ENCODE results near the gene CCDC180. TPM values are rescaled to one million over a fixed set of nuclear protein-coding genes. Genes with fewer than 3 reads are reported as not detected.
"Not testable (repeated sequence)": the region's sequence is repeated elsewhere in the genome, so short reads cannot be mapped to it uniquely, and the experiment has no call there.

Gene CCDC180
- total RNA-seq, 1 donor from 2014 or later, result 2.8 TPM

DNA sequence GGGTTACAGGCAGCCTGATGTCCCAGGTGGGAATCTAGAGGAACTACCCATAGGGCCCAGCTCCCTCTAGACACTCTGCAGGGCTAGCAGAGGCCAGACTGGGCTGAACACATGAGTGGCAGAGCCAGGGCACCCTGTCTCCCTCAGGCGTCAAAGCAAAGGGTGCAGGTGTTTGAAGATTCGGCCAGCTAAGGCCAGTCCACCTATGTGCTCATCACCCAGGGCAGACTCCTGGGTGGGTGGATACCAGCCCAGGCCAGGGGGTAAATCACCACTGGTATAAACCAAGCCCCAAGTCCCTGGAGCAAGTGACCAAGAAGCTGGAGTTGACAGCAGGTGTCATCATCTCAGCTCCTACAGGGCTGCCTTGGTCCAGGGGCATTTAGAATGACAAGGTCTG is 3.4 kb downstream of the CCDC180 start:
- DNase-seq (ENCODE audit: low spot score), result no peak

DNA sequence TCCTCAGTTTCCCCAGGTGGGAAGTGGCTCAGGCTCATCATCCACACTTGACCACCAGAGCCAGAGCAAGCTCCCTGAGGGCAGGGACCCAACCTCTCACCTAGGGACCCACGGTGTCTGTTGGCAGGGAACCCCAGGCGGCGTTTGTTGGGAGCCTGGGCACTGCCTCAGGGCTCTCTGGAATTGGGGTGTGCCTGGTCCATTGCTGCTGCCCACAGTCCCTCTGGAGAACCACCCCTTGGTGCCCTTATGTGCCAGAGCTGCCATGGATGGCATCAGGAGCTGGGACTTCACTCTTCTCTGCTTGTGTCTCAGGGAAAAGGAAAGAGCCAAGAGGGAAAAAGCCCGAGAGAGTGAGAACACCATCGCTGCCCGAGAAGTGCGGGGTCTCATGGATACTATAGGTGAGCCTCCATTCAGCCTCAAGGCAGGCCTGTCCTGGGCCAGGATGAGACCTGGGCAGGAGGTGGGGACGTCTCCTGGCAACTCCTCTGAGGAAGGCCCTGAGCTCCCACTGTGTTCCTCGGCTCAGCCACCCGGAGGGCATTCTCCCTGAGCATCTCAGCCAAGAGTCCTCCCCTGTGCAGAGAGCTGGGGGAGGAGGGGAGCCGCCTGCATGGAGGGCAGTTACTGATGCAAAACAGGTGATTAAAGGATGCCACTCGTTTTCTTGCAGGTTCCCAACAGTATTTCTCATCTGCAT is 4.5 kb downstream of the CCDC180 start:
- no peak for DNase-seq (ENCODE audit: low spot score)

DNA sequence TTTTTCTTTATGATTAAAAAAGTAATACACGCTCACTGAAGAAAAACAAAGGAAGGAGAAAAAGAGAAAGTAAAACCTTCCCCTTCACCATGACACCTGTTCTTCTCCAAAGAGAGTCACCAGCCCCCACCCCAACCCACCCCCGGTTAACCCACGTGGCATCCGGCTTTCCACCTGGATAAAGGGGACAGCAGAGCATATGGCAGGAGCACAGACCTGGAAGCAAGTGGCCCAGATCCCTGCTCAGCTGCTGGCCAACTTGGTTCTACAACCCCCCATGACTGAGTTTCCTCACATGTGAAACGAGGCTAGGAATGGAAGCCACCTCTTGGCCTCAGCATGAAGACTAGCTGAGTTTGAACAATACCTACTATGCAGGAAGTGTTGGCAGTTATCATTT is 5.1 kb downstream of the CCDC180 start:
- DNase-seq (ENCODE audit: low spot score), result no peak

DNA sequence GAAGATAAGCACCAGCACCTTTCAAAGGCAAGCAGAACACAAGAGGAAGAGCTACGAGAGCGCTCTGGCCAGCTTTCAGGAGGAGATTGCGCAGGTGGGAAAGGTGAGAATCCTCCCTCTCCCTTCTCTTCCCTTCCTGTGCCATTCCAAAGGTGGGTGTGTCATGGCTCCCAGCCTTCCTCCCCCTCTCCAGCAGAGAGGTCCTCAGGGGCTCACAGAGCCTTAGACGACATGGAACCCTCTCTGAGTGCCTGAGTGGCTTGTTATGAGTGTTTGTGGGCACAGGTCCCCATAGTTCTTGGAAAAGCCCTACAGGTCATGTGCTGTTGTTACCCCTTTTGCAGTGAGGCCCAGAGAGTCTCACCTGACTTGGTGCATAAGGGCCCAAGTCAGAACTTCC is 5.8 kb downstream of the CCDC180 start:
- DNase-seq (ENCODE audit: low spot score), result no peak

DNA sequence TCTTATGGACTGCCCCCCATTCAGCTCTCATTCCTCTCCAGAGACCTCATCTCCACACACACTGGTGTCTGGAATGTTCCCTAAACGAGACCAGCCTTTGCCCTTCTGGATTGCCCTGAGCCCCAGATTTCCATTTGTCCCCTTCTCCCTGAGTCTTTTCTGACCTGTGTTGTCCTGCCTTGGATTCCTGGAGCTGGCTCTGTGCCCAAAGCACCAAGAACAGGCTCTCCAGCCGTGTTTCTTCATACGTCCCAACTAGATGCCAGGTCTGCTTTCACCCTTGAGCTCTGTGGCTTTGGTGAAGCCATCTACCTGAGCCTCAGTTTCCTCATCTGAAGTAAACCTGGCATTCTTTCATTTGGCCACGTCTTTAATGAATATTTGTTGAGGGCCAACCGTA is 6.3 kb downstream of the CCDC180 start:
- no peak for DNase-seq (ENCODE audit: low spot score)

DNA sequence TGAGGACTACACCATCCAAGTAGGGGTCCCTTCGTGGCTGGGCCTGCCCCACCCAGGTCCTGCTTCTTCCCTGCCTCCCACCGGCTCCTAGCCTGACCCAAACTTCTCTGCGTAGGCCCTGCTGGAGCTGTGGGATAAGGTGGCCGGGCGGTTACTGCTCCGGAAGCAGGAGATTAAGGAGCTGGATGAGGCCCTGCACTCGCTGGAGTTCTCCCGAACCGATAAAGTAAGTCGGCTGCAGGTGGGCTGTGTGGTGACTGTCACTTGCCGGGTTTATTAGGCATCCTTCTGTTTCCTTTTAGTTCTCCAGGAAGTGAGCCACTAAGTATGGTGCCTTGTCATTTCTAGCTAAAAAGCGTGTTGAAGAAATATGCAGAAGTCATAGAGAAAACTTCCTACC is 7.0 kb downstream of the CCDC180 start:
- no peak for DNase-seq (ENCODE audit: low spot score)

DNA sequence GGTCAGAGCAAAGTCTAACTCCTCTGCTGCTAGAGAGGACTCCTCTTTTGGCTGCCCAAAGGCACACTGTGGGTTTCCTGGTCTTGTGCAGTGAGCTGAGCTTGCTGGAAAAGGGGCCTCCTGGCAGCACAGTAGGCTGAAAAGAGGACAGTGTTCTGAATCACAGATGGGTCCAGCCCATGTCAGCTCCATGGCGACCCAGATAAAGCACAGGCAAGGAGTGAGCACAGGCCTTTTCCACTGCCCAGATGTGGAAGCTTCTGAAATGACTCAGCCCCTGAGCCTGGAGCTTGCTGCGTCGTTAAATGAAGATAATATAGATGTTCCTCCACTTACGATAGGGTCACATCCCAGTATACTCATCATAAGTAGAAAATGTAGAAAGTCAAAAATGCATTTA is 8.1 kb downstream of the CCDC180 start:
- no peak for DNase-seq (ENCODE audit: low spot score)

DNA sequence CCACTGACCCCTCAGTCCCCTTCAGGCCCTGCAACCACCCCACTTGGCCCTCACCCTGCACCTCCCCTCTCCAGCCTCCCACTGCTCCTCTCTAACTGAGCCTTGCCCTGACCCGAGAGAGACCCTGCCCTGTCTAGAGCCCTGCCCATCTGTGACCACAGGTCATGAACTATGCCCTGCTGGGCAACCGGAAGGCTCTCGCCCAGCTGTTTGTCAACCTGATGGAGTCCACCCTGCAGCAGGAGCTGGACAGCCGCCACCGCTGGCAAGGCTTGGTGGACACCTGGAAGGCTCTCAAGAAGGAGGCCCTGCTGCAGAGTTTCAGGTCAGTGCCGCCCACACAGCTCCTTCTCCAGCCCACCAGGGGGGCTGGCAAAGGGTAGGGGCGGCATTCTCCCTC is 9.4 kb downstream of the CCDC180 start:
- DNase-seq (ENCODE audit: low spot score), result no peak

DNA sequence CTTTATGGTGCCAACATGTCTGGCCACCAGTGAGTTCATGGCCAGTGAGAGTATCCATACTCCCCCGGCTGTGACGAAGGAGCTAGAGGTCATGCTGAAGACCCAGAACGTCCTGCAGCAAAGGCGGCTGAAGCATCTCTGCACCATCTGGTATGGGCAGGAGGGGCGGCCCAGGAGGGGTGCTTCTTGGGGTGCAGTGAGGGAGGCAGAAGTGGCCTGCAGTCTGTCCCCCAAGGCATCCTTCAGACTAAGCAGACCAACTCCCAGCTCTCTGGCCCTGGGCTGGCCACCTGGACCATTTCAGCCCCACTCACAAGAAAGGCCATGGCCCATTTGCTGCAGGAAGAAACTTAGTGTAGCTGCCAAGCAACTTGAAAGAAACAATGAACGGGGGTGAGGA is 11.0 kb downstream of the CCDC180 start:
- DNase-seq (ENCODE audit: low spot score), result no peak

DNA sequence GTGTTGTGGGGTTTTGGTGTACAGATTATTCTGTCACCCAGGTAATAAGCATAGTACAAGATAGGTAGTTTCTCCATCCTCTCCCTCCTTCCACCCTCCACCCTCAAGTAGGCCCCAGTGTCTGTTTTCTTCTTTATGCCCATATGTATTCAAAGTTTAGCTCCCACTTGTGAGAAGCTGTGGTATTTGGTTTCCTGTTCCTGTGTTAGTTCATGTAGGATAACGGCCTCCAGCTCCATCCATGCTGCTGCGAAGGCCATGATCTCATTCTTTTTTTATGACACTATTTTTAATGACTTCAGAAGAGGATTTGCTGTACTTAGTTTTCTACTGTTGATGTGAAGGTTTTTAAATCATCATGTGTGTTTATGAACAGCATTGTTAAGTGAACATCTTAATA is 11.9 kb downstream of the CCDC180 start:
- DNase-seq (ENCODE audit: low spot score), result no peak

DNA sequence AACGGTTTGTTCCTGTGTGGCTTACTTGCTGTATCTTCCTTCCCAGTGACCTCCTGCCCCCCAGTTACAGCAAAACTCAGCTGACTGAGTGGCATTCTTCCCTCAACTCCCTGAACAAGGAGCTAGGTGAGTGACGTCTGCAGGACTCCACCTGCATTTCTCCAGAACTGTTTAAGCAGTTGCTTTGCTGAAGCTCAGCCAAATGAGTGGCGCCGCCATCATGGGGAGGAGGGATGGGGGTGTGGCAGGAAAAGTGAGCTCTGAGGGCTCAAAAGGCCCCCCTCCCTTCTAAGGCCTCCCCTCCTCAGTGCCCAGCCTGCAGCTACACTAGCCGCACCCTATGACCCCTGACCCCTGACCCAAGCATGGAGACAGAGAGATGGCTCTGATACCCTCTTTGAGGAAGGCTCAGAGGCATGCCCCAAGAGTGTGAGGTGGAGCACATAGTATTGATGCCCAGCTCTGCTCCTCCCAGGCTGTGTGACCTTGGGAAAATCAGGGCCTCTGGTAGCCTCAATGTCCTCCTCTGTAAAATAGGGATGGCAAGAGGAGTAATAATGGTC is 12.7 kb downstream of the CCDC180 start:
- DNase-seq (ENCODE audit: low spot score), result no peak

DNA sequence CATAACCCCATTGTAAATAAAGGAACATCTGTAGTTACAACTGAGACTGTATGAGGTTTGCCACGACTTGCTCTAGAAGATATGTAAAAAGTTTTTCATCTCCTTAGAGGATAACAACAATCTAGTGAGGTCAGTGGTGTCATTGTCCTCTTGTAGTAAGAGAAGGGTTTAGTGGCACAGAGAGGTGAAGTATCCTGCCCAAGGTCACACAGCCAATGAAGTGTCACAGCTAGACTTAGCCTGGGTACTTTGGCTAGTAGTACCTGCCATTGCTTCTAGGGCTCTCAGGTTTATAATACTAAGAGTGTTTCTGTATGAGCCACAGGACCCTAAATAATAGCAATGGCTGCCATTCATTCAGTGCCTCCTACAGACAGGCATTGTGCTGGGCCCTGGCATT is 13.8 kb downstream of the CCDC180 start:
- DNase-seq (ENCODE audit: low spot score), result no peak

DNA sequence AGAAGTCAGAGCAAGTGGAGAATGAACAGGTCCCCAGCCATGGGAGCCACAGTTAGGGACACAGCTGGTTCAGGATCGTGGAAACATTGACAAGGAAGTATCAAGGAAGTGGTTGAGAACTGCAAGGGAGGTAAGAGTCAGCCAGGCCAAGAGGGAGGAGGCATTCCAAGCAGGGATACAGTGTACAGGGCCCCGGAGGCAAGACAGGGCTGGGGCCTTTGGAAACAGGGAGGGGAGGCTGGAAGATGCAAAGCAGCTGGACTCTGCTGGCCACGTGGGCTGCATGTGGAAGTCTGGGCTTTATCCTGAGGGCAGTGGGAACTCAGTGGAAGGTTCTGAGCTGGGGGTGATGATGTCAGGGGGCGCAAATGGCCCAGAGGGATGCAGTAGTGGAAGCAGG is 14.2 kb downstream of the CCDC180 start:
- no peak for DNase-seq (ENCODE audit: low spot score)

DNA sequence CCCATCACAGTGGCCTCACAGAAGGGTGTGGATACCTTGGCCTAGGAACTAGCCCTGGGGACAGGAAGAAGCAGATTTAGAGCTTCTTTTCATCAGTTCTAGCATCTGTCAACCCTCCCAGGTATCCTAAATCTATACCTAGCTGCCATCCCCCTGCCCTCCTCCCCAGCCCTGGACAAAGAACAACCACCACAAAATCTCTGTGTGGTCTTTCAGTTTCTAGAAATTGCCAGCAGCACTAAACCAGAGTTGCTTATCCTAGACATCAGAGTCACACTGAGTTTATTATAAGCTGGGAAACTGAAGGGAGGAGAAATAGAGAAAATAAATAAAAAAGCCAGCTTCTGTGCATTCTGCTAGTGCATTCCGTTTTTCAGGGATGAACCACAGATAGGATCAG is 14.6 kb downstream of the CCDC180 start:
- no peak for DNase-seq (ENCODE audit: low spot score)

DNA sequence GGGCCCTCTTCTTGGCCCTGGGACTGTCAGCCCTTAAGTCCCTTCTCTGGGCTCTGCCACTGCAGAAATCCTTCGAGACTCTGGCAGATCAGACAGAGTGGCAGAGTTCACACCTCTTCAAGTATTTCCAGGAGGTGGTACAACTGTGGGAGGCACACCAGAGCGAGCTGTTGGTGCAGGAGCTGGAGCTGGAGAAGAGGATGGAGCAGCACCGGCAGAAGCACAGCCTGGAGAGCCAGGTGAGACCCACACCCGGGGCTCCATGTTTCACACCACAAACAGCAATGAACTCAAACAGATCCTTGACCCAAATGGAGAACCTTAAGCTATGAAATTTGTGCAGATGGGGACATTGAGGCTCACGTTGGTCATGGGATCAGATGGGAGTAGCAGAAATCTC is 17.5 kb downstream of the CCDC180 start:
- DNase-seq (ENCODE audit: low spot score), result no peak

DNA sequence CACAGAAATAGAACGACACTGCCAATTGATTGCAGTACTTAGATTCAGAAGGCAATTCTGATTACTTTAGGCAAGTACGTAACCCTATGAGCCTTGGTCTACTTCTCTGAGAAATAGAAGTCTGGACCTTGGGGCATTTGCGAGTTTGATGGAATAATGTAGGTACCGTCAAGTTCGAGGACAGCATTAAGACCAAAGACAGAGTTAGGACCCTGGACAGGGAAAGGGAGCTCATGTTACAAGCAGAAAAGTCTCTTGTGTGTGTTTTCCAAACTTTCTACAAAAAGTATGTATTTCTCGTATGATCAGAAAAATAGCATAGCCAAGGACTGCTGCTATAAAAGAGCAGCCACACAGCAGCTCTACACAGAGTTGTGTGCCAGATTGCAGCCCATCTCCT is 20.1 kb downstream of the CCDC180 start:
- DNase-seq (ENCODE audit: low spot score), result no peak

DNA sequence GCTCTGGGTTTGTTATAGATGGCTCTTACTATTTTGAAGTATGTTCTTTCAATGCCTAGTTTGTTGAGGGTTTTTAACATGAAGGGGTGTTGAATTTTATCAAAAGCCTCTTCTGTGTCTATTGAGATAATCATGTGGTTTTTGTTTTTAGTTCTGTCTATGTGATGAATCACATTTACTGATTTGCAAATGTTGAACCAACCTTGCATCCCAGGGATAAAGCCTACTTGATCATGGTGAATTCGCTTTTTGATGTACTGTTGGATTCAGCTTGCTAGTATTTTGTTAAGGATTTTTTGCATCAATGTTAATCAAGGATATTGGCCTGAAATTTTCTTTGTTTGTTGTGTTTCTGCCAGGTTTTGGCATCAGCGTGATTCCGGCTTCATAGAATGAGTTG is 25.5 kb downstream of the CCDC180 start:
- no peak for DNase-seq (ENCODE audit: low spot score)

DNA sequence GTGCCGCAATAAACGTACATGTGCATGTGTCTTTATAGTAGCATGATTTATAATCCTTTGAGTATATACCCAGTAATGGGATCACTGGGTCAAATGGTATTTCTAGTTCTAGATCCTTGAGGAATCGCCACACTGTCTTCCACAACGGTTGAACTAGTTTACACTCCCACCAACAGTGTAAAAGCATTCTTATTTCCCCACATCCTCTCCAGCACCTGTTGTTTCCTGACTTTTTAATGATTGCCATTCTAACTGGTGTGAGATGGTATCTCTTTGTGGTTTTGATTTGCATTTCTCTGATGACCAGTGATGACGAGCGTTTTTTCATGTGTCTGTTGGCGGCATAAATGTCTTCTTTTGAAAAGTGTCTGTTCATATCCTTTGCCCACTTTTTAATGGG is 28.2 kb downstream of the CCDC180 start:
- not testable (repeated sequence) for DNase-seq (ENCODE audit: low spot score)

DNA sequence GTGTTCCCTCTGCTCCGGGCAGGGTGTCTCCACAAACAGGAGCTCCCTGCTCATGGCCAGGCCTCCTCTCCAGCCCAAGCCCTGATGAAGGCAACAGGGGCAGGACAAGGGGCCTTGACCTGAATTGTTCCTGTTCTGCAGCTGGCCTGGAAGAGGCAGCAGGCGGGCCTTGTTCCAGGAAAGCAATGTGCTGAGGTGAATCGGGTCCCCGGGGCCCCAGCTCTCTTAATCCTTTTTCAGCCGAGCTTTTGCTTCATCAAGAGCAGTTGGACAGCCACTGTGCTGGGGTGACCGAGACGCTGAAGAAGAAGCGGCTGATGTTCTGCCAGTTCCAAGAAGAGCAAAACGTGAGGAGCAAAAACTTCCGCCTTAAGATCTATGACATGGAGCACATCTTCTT is 41.4 kb downstream of the CCDC180 start:
- DNase-seq (ENCODE audit: low spot score), result no peak

DNA sequence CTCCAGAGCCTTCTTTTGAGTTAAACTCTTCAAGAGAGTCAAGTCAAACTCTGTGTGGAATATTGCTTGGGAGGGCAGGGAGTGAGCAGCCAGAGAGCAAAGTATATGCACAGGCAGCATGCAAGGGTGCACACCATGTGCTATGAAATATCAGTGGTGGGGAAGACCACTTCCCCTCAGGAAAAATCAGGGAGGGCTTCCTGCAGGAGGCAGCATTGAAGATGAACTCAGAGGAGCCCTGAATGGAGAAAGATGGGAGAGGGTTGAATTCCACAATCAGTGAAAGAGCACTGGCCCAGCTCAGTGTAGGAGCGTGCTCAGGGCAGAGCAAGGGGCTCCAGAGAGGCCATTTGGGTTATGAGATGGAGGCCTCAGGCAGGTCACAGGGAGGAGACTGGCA is 41.9 kb downstream of the CCDC180 start:
- no peak for DNase-seq (ENCODE audit: low spot score)

DNA sequence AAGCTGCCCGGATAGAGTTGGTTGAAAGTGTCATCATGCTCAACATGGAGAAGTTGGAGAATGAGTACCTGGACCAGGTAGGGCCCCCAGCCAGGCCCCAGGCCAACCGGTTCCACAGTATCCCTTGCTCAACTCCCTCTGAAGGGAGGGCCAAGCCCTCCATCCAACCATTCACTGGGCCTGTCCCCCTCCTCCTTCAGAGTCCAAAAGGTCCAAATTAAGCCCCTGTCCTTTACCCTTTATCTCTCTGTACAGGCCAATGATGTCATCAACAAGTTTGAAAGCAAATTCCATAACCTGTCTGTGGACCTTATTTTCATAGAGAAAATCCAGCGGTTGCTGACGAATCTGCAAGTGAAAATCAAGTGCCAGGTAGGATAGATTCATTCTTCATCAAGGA is 47.2 kb downstream of the CCDC180 start:
- DNase-seq (ENCODE audit: low spot score), result no peak

DNA sequence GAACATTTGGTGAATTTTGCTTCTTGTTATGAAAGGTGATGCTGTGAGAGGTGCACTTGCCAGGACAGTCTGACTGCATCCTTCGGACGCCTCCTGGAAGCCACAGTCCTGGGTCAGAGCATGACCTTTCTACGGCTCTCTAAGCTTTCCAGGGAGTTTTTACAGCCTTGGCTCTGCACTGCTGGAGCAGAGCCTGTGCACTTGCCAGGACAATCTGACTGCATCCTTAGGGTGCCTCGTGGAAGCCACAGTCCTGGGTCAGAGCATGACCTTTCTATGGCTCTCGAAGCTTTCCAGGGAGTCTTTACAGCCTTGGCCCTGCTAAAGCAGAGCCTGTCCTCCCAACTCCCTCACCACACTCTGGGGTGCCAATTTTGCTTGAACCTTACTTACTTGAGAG is 49.6 kb downstream of the CCDC180 start:
- no peak for DNase-seq (ENCODE audit: low spot score)

Data from mesenteric fat pad (tissue), 1 donor.